Epithelial cell of proximal tubule (primary cell): Measurements from ENCODE around the gene CDH12. TPM values are rescaled to one million over a fixed set of nuclear protein-coding genes. Genes with fewer than 3 reads are reported as not detected.

Experiments used
- DNase-seq: peaks from one replicate; pipeline ENCODE4 v3.0.0-alpha.2; 2011; ENCODE audit warnings: low read depth
- H3K4me3 ChIP-seq: 2 replicates; pipeline ENCODE4 v1.5.1; 2011; ENCODE audit warnings: low read depth, mild to moderate bottlenecking, low read length
- CTCF ChIP-seq: conservative IDR thresholded peaks from 2 replicates; pipeline ENCODE4 v1.5.1; 2012; ENCODE audit warnings: low read depth, mild to moderate bottlenecking, low read length
- total RNA-seq: library from RNA; depleted of rRNA; stranded (reverse); fragments of >200 nt; gene quantifications from 2 replicates; pipeline ENCODE4 v1.2.3, GENCODE V29; 2015

CDH12 gene
- total RNA-seq, 1 donor from 2014 or later = not detected

- DNase-seq = no peak
- TF ChIP-seq CTCF = no peak
- H3K4me3 ChIP-seq = no peak overlapping the region
Observed at GRCh38 chr5:22473886-22474285, 379.3 kb downstream of the CDH12 start.

DNA sequence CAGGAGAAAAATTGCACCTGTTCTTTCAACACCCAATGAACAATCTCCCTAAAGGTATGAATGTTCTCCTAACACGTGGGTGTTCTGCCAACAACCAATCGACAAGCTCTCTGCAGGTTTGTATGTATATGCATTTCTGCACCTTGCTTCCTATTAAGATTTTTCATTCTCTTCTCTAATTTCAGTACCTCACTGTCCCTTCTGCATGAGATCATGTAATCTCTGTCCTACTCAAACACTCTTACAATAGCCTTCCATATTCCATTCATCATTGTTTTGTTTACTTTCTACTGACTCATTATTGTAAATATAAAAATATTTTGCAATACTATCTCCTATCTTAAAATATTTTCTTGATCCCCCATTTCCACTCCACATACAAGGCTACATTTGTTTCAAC, 382.0 kb downstream of the CDH12 start:
- TF ChIP-seq CTCF = no peak
- DNase-seq = no peak
- H3K4me3 ChIP-seq = no peak overlapping the region

DNA sequence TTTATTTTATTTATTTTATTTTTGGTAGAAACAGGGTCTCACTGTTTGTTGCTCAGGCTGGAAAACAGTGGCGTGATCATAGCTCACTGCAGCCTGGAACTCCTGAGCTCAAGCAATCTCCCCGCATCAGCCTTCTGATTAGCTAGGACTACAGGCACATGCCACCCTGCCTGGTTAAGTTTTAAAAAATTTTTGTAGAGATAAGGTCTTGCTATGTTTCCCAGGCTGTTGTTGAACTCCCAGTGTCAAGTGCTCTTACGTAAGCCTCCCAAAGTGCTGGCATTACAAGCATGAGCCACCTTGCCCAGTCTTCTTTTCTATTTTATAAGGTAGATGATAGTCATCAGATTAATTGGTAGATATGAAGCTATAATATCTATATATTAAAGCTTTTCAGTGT, 382.7 kb downstream of the CDH12 start:
- DNase-seq = no peak
- no peak for TF ChIP-seq CTCF

DNA sequence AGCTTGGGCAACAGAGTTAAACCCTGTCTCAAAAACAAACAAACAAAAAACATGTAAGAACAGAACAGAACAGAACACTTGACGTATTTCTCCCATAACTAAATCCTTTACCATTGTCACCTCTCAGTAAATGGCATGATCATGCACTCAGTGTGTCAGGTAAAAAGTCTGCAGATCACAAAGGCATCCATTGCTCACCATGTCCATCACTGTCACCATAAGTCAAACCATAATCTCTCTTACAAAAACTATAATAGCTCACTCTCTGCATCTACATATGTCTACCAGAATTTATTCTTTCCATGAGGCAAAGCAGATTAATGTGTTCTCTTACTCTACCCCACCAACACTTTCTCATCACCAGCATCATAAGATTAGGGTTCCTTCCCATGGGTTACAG, 387.5 kb downstream of the CDH12 start:
- no peak for TF ChIP-seq CTCF
- H3K4me3 ChIP-seq = no peak overlapping the region
- no peak for DNase-seq

More for the DNA sequence above, 382.7 kb downstream of the CDH12 start:
- no peak overlapping the region for H3K4me3 ChIP-seq

GRCh38 chr5:22465177-22465576, 388.0 kb downstream of the CDH12 start:
- no peak for DNase-seq
- H3K4me3 ChIP-seq = no peak overlapping the region
- TF ChIP-seq CTCF = no peak

DNA sequence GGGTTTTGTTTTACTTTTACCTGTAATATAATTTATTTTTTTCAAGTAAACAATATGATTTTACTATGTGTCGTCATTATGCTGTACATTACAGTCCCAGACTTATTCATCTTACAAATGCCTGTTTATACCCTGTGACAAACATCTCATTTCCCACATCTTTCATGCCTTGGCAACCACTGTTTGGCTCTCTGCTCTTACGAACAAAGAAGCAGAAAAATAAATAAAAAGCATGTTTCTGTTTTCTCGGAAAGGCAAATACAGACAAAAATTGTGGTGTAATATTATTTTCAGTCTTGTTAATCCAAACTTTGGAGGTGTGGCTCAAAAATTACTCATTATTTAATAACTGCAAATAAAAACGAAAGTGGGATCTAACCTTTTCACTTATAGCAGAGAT, 393.0 kb downstream of the CDH12 start:
- no peak for DNase-seq

GRCh38 chr5:22432905-22433304, 420.2 kb downstream of the CDH12 start:
- H3K4me3 ChIP-seq = no peak overlapping the region
- no peak for TF ChIP-seq CTCF
- DNase-seq = no peak

More for the DNA sequence above, 393.0 kb downstream of the CDH12 start:
- no peak for TF ChIP-seq CTCF
- no peak overlapping the region for H3K4me3 ChIP-seq
